HEK293T (cell line): Measurements from ENCODE around the gene CCT7.

Experiments
- BHLHE40 ChIP-seq: fragments of 450-650 bp; IDR thresholded peaks from 2 replicates; pipeline ENCODE4 v1.6.1; 2016; ENCODE audit warnings: mild to moderate bottlenecking, moderate library complexity, borderline replicate concordance
- CTBP1 ChIP-seq: fragments of 450-650 bp; IDR thresholded peaks from 2 replicates; pipeline ENCODE4 v1.6.1; 2016; ENCODE audit warnings: borderline replicate concordance
- FOXA1 ChIP-seq: fragments of 450-650 bp; IDR thresholded peaks from 2 replicates; pipeline ENCODE4 v1.6.1; 2016; ENCODE audit warnings: mild to moderate bottlenecking
- FOXK2 ChIP-seq: fragments of 450-650 bp; IDR thresholded peaks from 2 replicates; pipeline ENCODE4 v1.6.1; 2016; ENCODE audit warnings: mild to moderate bottlenecking
- FOXM1 ChIP-seq: fragments of 450-650 bp; IDR thresholded peaks from 2 replicates; pipeline ENCODE4 v1.6.1; 2017; ENCODE audit warnings: mild to moderate bottlenecking, borderline replicate concordance
- HDGF ChIP-seq: fragments of 450-650 bp; IDR thresholded peaks from 2 replicates; pipeline ENCODE4 v1.6.1; 2017; ENCODE audit warnings: antibody characterized with exemption, borderline replicate concordance
- L3MBTL2 ChIP-seq: fragments of 450-650 bp; conservative IDR thresholded peaks from 2 replicates; pipeline ENCODE4 v1.6.1; 2016; ENCODE audit warnings: mild to moderate bottlenecking
- LEF1 ChIP-seq: fragments of 450-650 bp; IDR thresholded peaks from 2 replicates; pipeline ENCODE4 v1.6.1; 2017; ENCODE audit warnings: mild to moderate bottlenecking, borderline replicate concordance
- NFRKB ChIP-seq: fragments of 450-650 bp; IDR thresholded peaks from 2 replicates; pipeline ENCODE4 v1.6.1; 2016; ENCODE audit warnings: mild to moderate bottlenecking, moderate library complexity
- SP1 ChIP-seq: fragments of 450-650 bp; IDR thresholded peaks from 2 replicates; pipeline ENCODE4 v1.6.1; 2017
- TARDBP ChIP-seq: fragments of 450-650 bp; IDR thresholded peaks from 2 replicates; pipeline ENCODE4 v1.6.1; 2016

DNA sequence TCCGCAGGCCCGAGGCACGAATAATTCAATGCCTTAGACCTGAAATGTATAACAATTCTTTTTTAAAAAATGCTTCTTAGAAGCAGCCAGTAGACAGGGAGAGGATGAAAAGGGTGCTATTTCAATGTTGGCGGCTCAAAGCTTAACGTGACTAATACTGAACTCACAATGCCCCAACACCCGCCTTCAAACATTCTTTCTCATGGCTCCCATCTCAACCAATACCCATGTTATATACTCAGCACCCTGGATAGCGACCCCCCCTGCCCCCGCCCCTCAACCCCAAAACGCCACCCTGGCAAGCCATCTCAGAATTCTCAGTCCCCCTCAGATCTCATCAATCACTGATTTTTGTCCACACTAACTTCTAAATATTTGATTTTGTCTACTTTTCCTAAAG, 45.7 kb downstream of the CCT7 start:
- TF ChIP-seq FOXA1 (no peak), SP1 (no peak), BHLHE40 (no peak), FOXM1 (no peak), L3MBTL2 (no peak), NFRKB (no peak), TARDBP (no peak), FOXK2 (no peak), HDGF (no peak), LEF1 (no peak), CTBP1 (no peak)
